Glutamatergic neuron (in vitro differentiated cells): ENCODE results near the gene UBFD1. TPM values are rescaled to one million over a fixed set of nuclear protein-coding genes. Genes with fewer than 3 reads are reported as not detected.

Experiments used
- DNase-seq: peaks from one replicate; pipeline ENCODE4 v3.0.0; 2022
- H3K27ac Mint-ChIP-seq: one replicate; pipeline ENCODE4 v1.8.0; 2020; ENCODE audit warnings: mild to moderate bottlenecking, mixed read lengths, inconsistent platforms; ENCODE audit not compliant: unreplicated experiment
- H3K27me3 Mint-ChIP-seq: one replicate; pipeline ENCODE4 v1.8.0; 2020; ENCODE audit warnings: mild to moderate bottlenecking, moderate library complexity, mixed read lengths, inconsistent platforms; ENCODE audit not compliant: unreplicated experiment
- H3K36me3 Mint-ChIP-seq: one replicate; pipeline ENCODE4 v1.8.0; 2020; ENCODE audit warnings: mild to moderate bottlenecking, mixed read lengths, inconsistent platforms; ENCODE audit not compliant: unreplicated experiment
- H3K4me1 Mint-ChIP-seq: one replicate; pipeline ENCODE4 v1.8.0; 2020; ENCODE audit warnings: mild to moderate bottlenecking, low read depth, mixed read lengths, inconsistent platforms; ENCODE audit not compliant: unreplicated experiment
- H3K4me3 Mint-ChIP-seq: one replicate; pipeline ENCODE4 v1.8.0; 2020; ENCODE audit warnings: mild to moderate bottlenecking, mixed read lengths, inconsistent platforms; ENCODE audit not compliant: unreplicated experiment
- H3K9me3 Mint-ChIP-seq: one replicate; pipeline ENCODE4 v1.8.0; 2020; ENCODE audit warnings: mild to moderate bottlenecking, moderate library complexity, mixed read lengths, inconsistent platforms; ENCODE audit not compliant: unreplicated experiment
- CTCF ChIP-seq: fragments of 200-600 bp; sonication (generic); IDR thresholded peaks from one replicate; pipeline ENCODE4 v1.5.0; 2021; ENCODE audit not compliant: partially characterized antibody, unreplicated experiment
- total RNA-seq: library from RNA; stranded (reverse); fragmentation: NEBNext Ultra II Directional; extraction: Animal tissue kit (Norgen Biotek cat#: 25700); gene quantifications from one replicate; pipeline ENCODE4 v1.2.1, GENCODE V29; 2021; ENCODE audit not compliant: unreplicated experiment

The UBFD1 gene
- total RNA-seq, 1 donor from 2014 or later, result 103 TPM

DNA sequence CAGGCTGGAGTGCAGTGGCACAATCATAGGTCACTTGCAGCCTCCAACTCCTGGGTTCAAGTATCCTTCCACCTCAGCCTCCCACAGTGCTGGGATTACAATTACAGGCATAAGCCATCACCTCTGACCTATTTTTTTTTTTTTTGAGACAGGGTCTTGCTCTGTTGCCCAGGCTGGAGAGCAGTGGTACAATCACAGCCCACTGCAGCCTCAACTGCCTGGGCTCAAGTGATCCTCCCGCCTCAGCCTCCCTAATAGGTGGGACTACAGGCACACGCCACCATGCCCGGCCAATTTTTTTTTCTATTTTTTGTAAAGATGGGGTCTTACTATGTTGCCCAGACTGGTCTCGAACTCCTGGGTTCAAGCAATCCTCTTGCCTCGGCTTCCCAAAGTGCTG is 41.6 kb upstream of the UBFD1 start:
- no peak for TF ChIP-seq CTCF
- Mint-ChIP-seq H3K4me1 (peaks cover 5% of the 10 kb centered on the region), H3K9me3 (peaks cover 5% of the 10 kb centered on the region), H3K27me3 (peaks cover 2% of the 10 kb centered on the region), H3K36me3 (no peaks in the 10 kb centered on the region), H3K4me3 (no peak overlapping the region), H3K27ac (no peak overlapping the region)
- DNase-seq, result no peak

- no peaks in the 10 kb centered on the region for H3K36me3 Mint-ChIP-seq
- peaks cover 5% of the 10 kb centered on the region for H3K4me1 Mint-ChIP-seq
- H3K27me3 Mint-ChIP-seq, result no peaks in the 10 kb centered on the region
- H3K9me3 Mint-ChIP-seq, result peaks cover 2% of the 10 kb centered on the region
- DNase-seq, result no peak
- no peak for TF ChIP-seq CTCF
- no peak overlapping the region for H3K27ac Mint-ChIP-seq
- H3K4me3 Mint-ChIP-seq, result no peak overlapping the region
These were observed 41.0 kb upstream of the UBFD1 start for GRCh38 chr16:23516366-23517137.

GRCh38 chr16:23518435-23518891 is 39.1 kb upstream of the UBFD1 start:
- H3K27ac Mint-ChIP-seq, result no peak overlapping the region
- no peak for TF ChIP-seq CTCF
- H3K4me1 Mint-ChIP-seq, result peaks cover 5% of the 10 kb centered on the region
- no peaks in the 10 kb centered on the region for H3K36me3 Mint-ChIP-seq
- H3K9me3 Mint-ChIP-seq, result peaks cover 2% of the 10 kb centered on the region
- no peak for DNase-seq
- H3K4me3 Mint-ChIP-seq, result no peak overlapping the region
- no peaks in the 10 kb centered on the region for H3K27me3 Mint-ChIP-seq

- no peak for TF ChIP-seq CTCF
- Mint-ChIP-seq H3K9me3 (peaks cover 2% of the 10 kb centered on the region), H3K4me3 (no peak overlapping the region), H3K27ac (no peak overlapping the region), H3K4me1 (peaks cover 5% of the 10 kb centered on the region), H3K36me3 (no peaks in the 10 kb centered on the region), H3K27me3 (no peaks in the 10 kb centered on the region)
- no peak for DNase-seq
These were observed 38.2 kb upstream of the UBFD1 start for GRCh38 chr16:23519282-23519681.

GRCh38 chr16:23520500-23520899 is 37.0 kb upstream of the UBFD1 start:
- no peak for TF ChIP-seq CTCF
- no peak for DNase-seq
- H3K4me3 Mint-ChIP-seq, result no peak overlapping the region
- H3K27me3 Mint-ChIP-seq, result no peaks in the 10 kb centered on the region
- no peaks in the 10 kb centered on the region for H3K36me3 Mint-ChIP-seq
- peaks cover 5% of the 10 kb centered on the region for H3K4me1 Mint-ChIP-seq
- H3K27ac Mint-ChIP-seq, result no peak overlapping the region
- peaks cover 2% of the 10 kb centered on the region for H3K9me3 Mint-ChIP-seq
